ENCODE measurements around the gene IQCN. TPM values are rescaled to one million over a fixed set of nuclear protein-coding genes. Genes with fewer than 3 reads are reported as not detected.
A peak's percentile ranks its signal among the peaks of the same experiment; 100 is the strongest.

IQCN gene
- total and polyA plus RNA-seq, 10 of the 15 experiments (the other 5 are each of a cell fraction or from before 2014, with no cell fraction given) = 0.01 to 0.54 (median 0.23) TPM; not detected in 3

DNA sequence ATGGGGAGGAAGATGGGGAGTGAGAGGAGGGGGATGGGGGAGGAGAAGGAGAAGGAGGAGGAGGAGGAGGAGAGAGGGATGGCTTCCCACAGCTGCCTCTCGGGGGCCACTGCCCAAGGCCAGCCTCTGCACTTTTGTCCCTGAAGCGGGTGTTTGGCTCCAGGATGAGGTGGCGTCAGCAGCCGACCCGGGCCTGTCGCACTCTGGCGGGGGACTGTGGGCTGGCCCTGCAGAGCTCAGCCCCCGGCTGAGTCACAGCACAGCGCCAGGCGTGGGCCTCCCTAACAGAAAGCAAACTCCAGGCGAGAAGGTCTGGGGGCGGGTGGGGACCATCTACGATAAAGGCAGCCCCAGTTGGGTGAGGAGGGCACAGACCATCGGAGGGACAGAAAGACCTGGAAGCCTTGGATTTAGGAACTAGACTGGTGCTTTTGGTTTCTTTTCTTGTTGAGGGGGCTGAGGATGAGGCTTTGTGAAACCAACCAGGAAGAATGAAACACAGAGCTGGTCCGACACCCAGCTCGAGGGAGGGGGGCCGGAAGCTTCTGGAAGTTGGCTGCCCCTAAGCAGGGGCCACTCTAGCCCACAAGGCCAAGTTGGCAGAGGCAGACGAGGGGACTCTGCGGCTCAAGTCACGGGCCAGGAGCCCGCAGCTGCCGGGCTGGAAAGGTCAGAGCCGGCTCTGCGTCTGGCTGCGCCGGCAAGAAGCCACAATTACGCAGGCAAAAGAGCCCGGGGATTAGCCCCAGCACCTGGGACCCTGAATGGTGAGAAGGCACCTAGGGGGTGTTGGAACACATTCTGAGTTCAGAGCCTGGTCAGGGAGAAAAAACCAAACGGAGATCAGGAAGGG is 30.4 kb upstream of the IQCN start (continued):
- TF ChIP-seq ZSCAN29 (IDR thresholded peaks at IDR 0.05) (no peak), NR2F1 (conservative IDR thresholded peaks at IDR 0.05) (peak; percentile 88), TBL1XR1 (IDR thresholded peaks at IDR 0.05; ENCODE audit: low read depth, low read length) (peak; percentile 30; the same call in 1 of the 2 replicates), CBX5 (IDR thresholded peaks at IDR 0.05; ENCODE audit: low read depth) (no peak), IKZF1 (conservative IDR thresholded peaks at IDR 0.05) (peak; percentile 89), IRF4 (IDR thresholded peaks at IDR 0.05; ENCODE audit: low read depth, low read length) (no peak), MTA2 (IDR thresholded peaks at IDR 0.05; ENCODE audit: low read depth) (0 out of 2 replicates have a peak, but pooled peaks have one; percentile 37), PAX8 (IDR thresholded peaks at IDR 0.05) (no peak), RAD51 (IDR thresholded peaks at IDR 0.05) (no peak), ASH2L (IDR thresholded peaks at IDR 0.05; ENCODE audit: borderline replicate concordance, low read depth) (0 out of 2 replicates have a peak, but pooled peaks have one; percentile 53), ATF7 (IDR thresholded peaks at IDR 0.05; ENCODE audit: low read depth) (0 out of 2 replicates have a peak, but pooled peaks have one; percentile 7), MEF2B (IDR thresholded peaks at IDR 0.05; ENCODE audit: partially characterized antibody, poor library complexity, severe bottlenecking) (peak; percentile 39), SREBF2 (IDR thresholded peaks at IDR 0.05; ENCODE audit: low read length) (no peak), ESRRA (IDR thresholded peaks at IDR 0.05; ENCODE audit: low read length) (0 out of 2 replicates have a peak, but pooled peaks have one; percentile 48), HDGF (IDR thresholded peaks at IDR 0.05) (peak; percentile 86), MXI1 (IDR thresholded peaks at IDR 0.05; ENCODE audit: low read depth, low read length) (peak; percentile 75), SMARCA5 (IDR thresholded peaks at IDR 0.05) (no peak), NBN (IDR thresholded peaks at IDR 0.05) (peak; percentile 75), BACH1 (IDR thresholded peaks at IDR 0.05; ENCODE audit: borderline replicate concordance) (peak; percentile 55), STAT1 (conservative IDR thresholded peaks at IDR 0.05) (no peak; the same call in 1 of the 2 replicates), SRF (IDR thresholded peaks at IDR 0.05; ENCODE audit: low read depth in 2 of 2, low read length in 2 of 2) (0 out of 4 replicates have a peak, but pooled peaks of 1 of the 2 experiments have one; percentile 3), CHD2 (IDR thresholded peaks at IDR 0.05; ENCODE audit: borderline replicate concordance, low read depth, low read length) (0 out of 2 replicates have a peak, but pooled peaks have one; percentile 21), EP300 (IDR thresholded peaks at IDR 0.05; ENCODE audit: borderline replicate concordance in 1 of 2, control insufficient read depth in 1 of 2, low read depth in 2 of 2, low read length in 2 of 2) (no peak; a peak in 2 of 4 replicates), EED (IDR thresholded peaks at IDR 0.05; ENCODE audit: low read depth) (peak; percentile 79)
- TF ChIP-seq, protein P1, sequence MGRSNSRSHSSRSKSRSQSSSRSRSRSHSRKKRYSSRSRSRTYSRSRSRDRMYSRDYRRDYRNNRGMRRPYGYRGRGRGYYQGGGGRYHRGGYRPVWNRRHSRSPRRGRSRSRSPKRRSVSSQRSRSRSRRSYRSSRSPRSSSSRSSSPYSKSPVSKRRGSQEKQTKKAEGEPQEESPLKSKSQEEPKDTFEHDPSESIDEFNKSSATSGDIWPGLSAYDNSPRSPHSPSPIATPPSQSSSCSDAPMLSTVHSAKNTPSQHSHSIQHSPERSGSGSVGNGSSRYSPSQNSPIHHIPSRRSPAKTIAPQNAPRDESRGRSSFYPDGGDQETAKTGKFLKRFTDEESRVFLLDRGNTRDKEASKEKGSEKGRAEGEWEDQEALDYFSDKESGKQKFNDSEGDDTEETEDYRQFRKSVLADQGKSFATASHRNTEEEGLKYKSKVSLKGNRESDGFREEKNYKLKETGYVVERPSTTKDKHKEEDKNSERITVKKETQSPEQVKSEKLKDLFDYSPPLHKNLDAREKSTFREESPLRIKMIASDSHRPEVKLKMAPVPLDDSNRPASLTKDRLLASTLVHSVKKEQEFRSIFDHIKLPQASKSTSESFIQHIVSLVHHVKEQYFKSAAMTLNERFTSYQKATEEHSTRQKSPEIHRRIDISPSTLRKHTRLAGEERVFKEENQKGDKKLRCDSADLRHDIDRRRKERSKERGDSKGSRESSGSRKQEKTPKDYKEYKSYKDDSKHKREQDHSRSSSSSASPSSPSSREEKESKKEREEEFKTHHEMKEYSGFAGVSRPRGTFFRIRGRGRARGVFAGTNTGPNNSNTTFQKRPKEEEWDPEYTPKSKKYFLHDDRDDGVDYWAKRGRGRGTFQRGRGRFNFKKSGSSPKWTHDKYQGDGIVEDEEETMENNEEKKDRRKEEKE (IDR thresholded peaks at IDR 0.05) = no peak
- TF ChIP-seq, protein P2, sequence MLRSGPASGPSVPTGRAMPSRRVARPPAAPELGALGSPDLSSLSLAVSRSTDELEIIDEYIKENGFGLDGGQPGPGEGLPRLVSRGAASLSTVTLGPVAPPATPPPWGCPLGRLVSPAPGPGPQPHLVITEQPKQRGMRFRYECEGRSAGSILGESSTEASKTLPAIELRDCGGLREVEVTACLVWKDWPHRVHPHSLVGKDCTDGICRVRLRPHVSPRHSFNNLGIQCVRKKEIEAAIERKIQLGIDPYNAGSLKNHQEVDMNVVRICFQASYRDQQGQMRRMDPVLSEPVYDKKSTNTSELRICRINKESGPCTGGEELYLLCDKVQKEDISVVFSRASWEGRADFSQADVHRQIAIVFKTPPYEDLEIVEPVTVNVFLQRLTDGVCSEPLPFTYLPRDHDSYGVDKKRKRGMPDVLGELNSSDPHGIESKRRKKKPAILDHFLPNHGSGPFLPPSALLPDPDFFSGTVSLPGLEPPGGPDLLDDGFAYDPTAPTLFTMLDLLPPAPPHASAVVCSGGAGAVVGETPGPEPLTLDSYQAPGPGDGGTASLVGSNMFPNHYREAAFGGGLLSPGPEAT (IDR thresholded peaks at IDR 0.05; ENCODE audit: low read depth) = peak; percentile 66; the same call in 1 of the 2 replicates
- TF ChIP-seq, protein P3, sequence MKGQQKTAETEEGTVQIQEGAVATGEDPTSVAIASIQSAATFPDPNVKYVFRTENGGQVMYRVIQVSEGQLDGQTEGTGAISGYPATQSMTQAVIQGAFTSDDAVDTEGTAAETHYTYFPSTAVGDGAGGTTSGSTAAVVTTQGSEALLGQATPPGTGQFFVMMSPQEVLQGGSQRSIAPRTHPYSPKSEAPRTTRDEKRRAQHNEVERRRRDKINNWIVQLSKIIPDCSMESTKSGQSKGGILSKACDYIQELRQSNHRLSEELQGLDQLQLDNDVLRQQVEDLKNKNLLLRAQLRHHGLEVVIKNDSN (IDR thresholded peaks at IDR 0.05; ENCODE audit: borderline replicate concordance, extremely low read length, insufficient read depth, low read depth, low read length) = no peak
